Measurements from ENCODE around the gene ADGRB3. TPM values are rescaled to one million over a fixed set of nuclear protein-coding genes. Genes with fewer than 3 reads are reported as not detected.

The ADGRB3 gene

DNA sequence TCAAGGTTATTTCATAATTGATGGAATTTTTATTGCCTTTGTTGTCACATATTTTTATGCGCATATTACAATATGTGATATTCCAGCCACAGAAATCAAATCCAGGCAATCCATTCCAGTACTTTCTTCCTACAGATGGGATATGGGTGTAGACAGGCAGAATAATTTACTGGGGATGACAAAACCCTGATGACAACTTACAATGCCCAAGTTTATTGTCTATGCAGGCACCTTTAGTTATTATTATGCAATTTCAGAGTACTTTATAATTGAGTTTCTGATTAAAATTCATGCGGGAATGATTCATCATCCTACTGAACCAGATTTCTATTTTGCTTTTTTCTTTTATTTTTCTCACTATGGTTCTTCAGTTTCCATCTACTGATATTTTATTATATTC is 803.0 kb downstream of the ADGRB3 start:
- Histone ChIP-seq H3K4me1 (ENCODE audit: control insufficient read depth, insufficient read depth, low read depth, low read length) (no peaks in the 10 kb centered on the region), H2BK120ac (ENCODE audit: low read depth, low read length) (no peak overlapping the region), H3K4ac (ENCODE audit: low read depth in 1 of 2, low read length in 2 of 2) (no peak overlapping the region), H4K91ac (ENCODE audit: low read length) (no peak overlapping the region), H3K27ac (ENCODE audit: low read length, poor library complexity, severe bottlenecking) (no peak overlapping the region), H2AFZ (ENCODE audit: low read depth, low read length) (no peak overlapping the region), H2BK12ac (ENCODE audit: low read length in 2 of 2) (no peak overlapping the region), H3K9me3 (ENCODE audit: control insufficient read depth, low read length) (no peaks in the 10 kb centered on the region), H3K27me3 (ENCODE audit: control insufficient read depth in 1 of 2, insufficient read depth in 1 of 2, low read length in 2 of 2) (no peaks in the 10 kb centered on the region), H3K4me3 (ENCODE audit: insufficient read depth in 1 of 2, low read depth in 1 of 2, low read length in 2 of 2) (no peak overlapping the region), H2AK5ac (ENCODE audit: low read length, severe bottlenecking) (no peak overlapping the region), H3K4me2 (ENCODE audit: low read length, poor library complexity, severe bottlenecking) (no peak overlapping the region), H4K8ac (ENCODE audit: low read length) (no peak overlapping the region), H3K9ac (ENCODE audit: low read length) (no peak overlapping the region), H3K23ac (ENCODE audit: low read length in 2 of 2) (no peak overlapping the region), H3K14ac (ENCODE audit: low read length in 2 of 2) (no peak overlapping the region), H3K79me1 (replicated peaks; ENCODE audit: low read length, poor library complexity, severe bottlenecking) (no peaks in the 10 kb centered on the region), H3K18ac (ENCODE audit: low read depth in 1 of 2, low read length in 2 of 2) (no peak overlapping the region), H2BK5ac (ENCODE audit: low read depth, low read length, poor library complexity, severe bottlenecking) (no peak overlapping the region), H2BK15ac (ENCODE audit: low read depth, poor library complexity, severe bottlenecking) (no peak overlapping the region), H3K36me3 (ENCODE audit: control insufficient read depth in 1 of 2, insufficient read depth in 2 of 2, low read depth in 1 of 2, low read length in 2 of 2) (no peaks in the 10 kb centered on the region)
- DNase-seq, result no peak
- 100% methylated on average over 1 of the region's 2 CpGs for WGBS

Small RNA genes lying within 50 kb of the gene (small RNA-seq; reads per million reads assigned to genes)
- gene AL606923.1 (ENCODE audit: low read depth), result not detected
